Muscle of leg (tissue), 11 donors: ENCODE measurements around the gene GATAD2A. TPM values are rescaled to one million over a fixed set of nuclear protein-coding genes. Genes with fewer than 3 reads are reported as not detected.
A peak's percentile ranks its signal among the peaks of the same experiment; 100 is the strongest.

ENCODE experiments used
- DNase-seq: peaks from one replicate; pipeline ENCODE4 v3.0.0; 2013
- H3K27ac ChIP-seq: one replicate; pipeline ENCODE4 v1.5.1; 2013; ENCODE audit warnings: mild to moderate bottlenecking, low read length, control low read depth
- H3K27me3 ChIP-seq: one replicate; pipeline ENCODE4 v1.6.1; 2013; ENCODE audit warnings: low read length; ENCODE audit not compliant: control insufficient read depth, insufficient read depth
- H3K36me3 ChIP-seq: one replicate; pipeline ENCODE4 v1.6.1; 2013; ENCODE audit warnings: low read length; ENCODE audit not compliant: control insufficient read depth, insufficient read depth
- H3K4me1 ChIP-seq: one replicate; pipeline ENCODE4 v1.6.1; 2013; ENCODE audit warnings: low read length; ENCODE audit not compliant: control insufficient read depth, insufficient read depth
- H3K4me3 ChIP-seq: one replicate; pipeline ENCODE4 v1.5.1; 2013; ENCODE audit warnings: low read length, control low read depth
- H3K9me3 ChIP-seq: replicated peaks from 2 replicates; pipeline ENCODE4 v1.6.1; 2013; ENCODE audit warnings: low read depth, low read length; ENCODE audit not compliant: control insufficient read depth
- WGBS: methylation state at CpG from one replicate; pipeline ENCODE4 v1.1.5; 2013; ENCODE audit warnings: missing lambda C conversion rate; ENCODE audit not compliant: insufficient coverage; 5-methylcytosine and 5-hydroxymethylcytosine counted together
- polyA plus RNA-seq, 8 donors: library from polyadenylated mRNA; unstranded; fragments of 120-200 nt; gene quantifications; one replicate each; pipeline versions ENCODE4 v1.2.1 to v1.2.3, GENCODE V29; 2013; ENCODE audit warnings: inconsistent platforms in 1 of 8, low replicate concordance in 1 of 8; ENCODE audit not compliant: insufficient read length in 8 of 8, insufficient read depth in 1 of 8
- total RNA-seq: library from RNA; stranded (reverse); fragments of 120-200 nt; gene quantifications from one replicate; pipeline ENCODE4 v1.2.4, GENCODE V29; 2013

GATAD2A gene
- total and polyA plus RNA-seq, 9 donors, result 25.1 to 62.2 (median 49.8) TPM

DNA sequence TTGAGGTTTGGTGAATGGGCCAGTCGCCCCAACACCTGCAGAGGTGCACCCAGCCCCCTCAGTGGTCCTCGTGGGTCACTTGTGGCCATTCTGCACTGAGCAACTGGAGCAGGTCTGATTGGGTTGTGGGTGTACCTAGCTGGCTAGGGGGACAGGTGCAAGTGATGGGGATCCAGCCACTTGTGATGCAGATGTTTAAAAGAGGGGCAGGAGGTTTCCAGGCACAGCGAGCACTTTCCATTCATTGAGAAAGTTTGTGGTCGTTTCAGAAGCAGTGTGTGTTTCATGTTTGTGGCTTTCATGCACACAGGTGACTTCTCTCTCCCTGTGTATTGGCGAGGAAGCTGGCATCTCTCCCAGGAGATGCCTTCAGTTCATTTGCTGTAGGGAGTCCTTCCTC, 75.2 kb downstream of the GATAD2A start:
- Histone ChIP-seq H3K27me3 (no peaks in the 10 kb centered on the region), H3K27ac (no peak overlapping the region), H3K4me1 (peaks cover 73% of the 10 kb centered on the region), H3K4me3 (no peak overlapping the region), H3K9me3 (no peaks in the 10 kb centered on the region), H3K36me3 (peaks cover 12% of the 10 kb centered on the region)
- DNase-seq, result no peak
- 72% methylated on average over 2 of the region's 5 CpGs for WGBS

- Histone ChIP-seq H3K4me1 (peaks cover 67% of the 10 kb centered on the region), H3K27me3 (no peaks in the 10 kb centered on the region), H3K4me3 (no peak overlapping the region), H3K27ac (peak overlapping the region; percentile 91), H3K9me3 (no peaks in the 10 kb centered on the region), H3K36me3 (peaks cover 12% of the 10 kb centered on the region)
- peak; percentile 93 for DNase-seq
- 15% methylated on average over 11 of the region's 19 CpGs for WGBS
Observed at GRCh38 chr19:19482809-19483596, 77.5 kb downstream of the GATAD2A start.

- no peak overlapping the region for H3K4me3 ChIP-seq
- H3K36me3 ChIP-seq, result peaks cover 8% of the 10 kb centered on the region
- peaks cover 86% of the 10 kb centered on the region for H3K4me1 ChIP-seq
- peak overlapping the region; percentile 56 for H3K27ac ChIP-seq
- WGBS, result 30% methylated on average over 8 of the region's 15 CpGs
- DNase-seq, result peak; percentile 64
- H3K9me3 ChIP-seq, result no peaks in the 10 kb centered on the region
- no peaks in the 10 kb centered on the region for H3K27me3 ChIP-seq
Observed at GRCh38 chr19:19485161-19485997, 79.9 kb downstream of the GATAD2A start.

DNA sequence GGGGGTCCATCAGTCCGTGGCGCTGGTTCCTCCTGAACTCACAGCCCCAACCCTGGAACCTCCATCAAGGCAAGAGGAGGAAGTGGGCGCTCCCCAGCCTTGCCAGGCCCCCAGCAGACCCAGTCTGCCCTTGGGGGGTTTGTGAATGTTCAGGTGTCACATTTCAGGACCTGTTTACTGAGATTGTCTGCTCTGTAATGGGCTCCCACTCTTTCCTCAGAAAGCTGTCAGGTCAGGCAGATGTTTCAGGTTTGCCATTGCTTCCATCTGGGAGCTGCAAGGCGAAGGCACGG, 80.5 kb downstream of the GATAD2A start:
- Histone ChIP-seq H3K4me1 (peaks cover 80% of the 10 kb centered on the region), H3K36me3 (peaks cover 6% of the 10 kb centered on the region), H3K27ac (no peak overlapping the region), H3K4me3 (no peak overlapping the region), H3K27me3 (no peaks in the 10 kb centered on the region), H3K9me3 (no peaks in the 10 kb centered on the region)
- no peak for DNase-seq
- 80% methylated on average over 1 of the region's 5 CpGs for WGBS

GRCh38 chr19:19486343-19487076, 81.0 kb downstream of the GATAD2A start:
- peaks cover 79% of the 10 kb centered on the region for H3K4me1 ChIP-seq
- H3K27ac ChIP-seq, result no peak overlapping the region
- WGBS, result 80% methylated on average over 5 of the region's 15 CpGs
- no peak overlapping the region for H3K4me3 ChIP-seq
- no peak for DNase-seq
- no peaks in the 10 kb centered on the region for H3K9me3 ChIP-seq
- H3K27me3 ChIP-seq, result no peaks in the 10 kb centered on the region
- H3K36me3 ChIP-seq, result peaks cover 3% of the 10 kb centered on the region

GRCh38 chr19:19487077-19487949, 81.8 kb downstream of the GATAD2A start:
- Histone ChIP-seq H3K27ac (no peak overlapping the region), H3K27me3 (no peaks in the 10 kb centered on the region), H3K4me1 (peaks cover 74% of the 10 kb centered on the region), H3K9me3 (no peaks in the 10 kb centered on the region), H3K36me3 (peaks cover 11% of the 10 kb centered on the region), H3K4me3 (no peak overlapping the region)
- no peak for DNase-seq
- WGBS, result 90% methylated on average over 7 of the region's 9 CpGs

DNA sequence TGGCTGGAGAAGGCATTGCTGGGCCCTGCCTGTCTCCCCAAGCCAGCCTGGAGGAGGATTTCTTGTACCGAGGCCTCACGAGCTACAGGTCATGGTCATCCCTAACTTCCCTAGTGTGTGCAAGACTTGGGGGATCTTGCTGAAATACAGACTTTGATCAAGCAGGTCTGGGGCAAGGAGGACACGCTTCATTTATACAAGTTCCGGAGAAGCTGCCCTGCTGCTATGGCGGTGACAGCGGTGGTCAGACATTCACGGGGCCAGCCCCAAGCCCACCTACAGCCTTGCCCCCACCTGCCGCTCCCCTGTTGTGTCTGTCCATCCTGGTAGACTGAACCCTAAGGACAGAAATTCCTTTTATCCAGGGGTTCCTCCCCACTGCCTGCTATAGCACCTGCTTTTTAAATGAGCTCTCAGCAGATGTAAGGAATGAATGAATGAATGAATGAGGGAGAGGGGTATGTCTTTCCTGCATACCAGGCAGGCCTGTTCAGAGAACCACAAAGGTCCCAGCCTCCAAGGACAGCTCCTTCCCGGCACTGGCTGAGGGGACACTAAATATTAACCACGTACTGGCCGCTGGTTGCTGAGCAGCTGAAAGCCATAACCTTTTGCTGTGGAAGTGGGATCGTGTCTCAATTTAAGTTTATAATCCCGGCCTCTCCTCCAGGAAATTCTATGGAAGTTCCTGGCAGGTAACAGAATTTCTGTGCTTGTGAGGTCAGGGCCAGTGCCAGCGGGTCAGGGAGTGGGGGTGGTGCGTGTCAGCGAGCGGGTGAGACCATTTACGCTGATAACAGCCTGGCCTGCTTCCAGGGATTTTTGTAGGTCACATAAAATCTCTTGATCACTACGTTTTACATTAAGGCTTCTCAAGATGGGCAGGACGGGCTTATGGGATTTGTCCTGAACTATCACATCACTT, 82.7 kb downstream of the GATAD2A start:
- H3K27ac ChIP-seq, result peak overlapping the region; percentile 78
- no peak for DNase-seq
- 70% methylated on average over 7 of the region's 20 CpGs for WGBS
- no peaks in the 10 kb centered on the region for H3K9me3 ChIP-seq
- H3K4me3 ChIP-seq, result no peak overlapping the region
- H3K36me3 ChIP-seq, result peaks cover 18% of the 10 kb centered on the region
- no peaks in the 10 kb centered on the region for H3K27me3 ChIP-seq
- peaks cover 65% of the 10 kb centered on the region for H3K4me1 ChIP-seq

DNA sequence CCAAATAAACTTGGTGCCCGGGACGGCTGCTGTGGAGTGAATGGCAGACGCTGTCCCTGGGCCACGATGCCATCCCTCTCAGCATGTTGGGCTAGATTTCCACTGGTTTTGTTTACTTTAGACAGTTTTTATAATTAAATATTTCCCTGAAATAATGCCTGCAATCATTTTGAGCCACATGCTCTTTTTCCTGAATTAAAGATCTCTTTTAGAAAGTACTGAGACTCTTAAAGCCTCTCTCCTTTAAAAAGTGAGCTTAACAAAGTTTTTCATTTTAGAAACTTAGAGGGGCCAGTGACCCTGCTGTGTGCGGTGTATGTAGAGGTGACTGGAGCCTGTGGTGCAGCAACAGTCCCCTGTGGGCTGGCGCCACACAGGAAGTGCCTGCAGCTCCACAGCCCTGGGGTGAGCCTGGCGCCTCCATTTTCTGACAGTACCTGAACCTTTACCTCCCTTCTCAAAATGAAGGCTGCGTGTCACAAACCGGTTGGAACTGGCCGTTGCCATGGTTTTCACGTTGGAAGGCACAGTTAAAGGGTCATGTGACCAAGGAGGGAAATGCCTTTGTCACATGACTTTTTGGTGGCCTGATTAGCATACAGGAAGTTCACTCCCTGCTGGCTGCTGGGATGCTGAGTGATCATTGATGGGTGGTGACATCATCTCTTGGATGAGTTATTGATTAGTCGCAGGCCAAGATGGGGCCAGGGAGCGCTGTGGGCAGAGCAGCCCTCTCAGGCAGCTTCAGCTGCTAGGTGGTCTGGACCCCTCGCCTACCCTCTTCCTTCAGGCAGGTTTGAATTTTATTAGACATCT, 83.6 kb downstream of the GATAD2A start:
- 0% methylated on average over 1 of the region's 14 CpGs for WGBS
- peaks cover 57% of the 10 kb centered on the region for H3K4me1 ChIP-seq
- no peaks in the 10 kb centered on the region for H3K27me3 ChIP-seq
- peak overlapping the region; percentile 78 for H3K27ac ChIP-seq
- H3K9me3 ChIP-seq, result no peaks in the 10 kb centered on the region
- peaks cover 25% of the 10 kb centered on the region for H3K36me3 ChIP-seq
- no peak overlapping the region for H3K4me3 ChIP-seq
- DNase-seq, result peak; percentile 96
